ENCODE data around the gene EML1.

Gene EML1

DNA sequence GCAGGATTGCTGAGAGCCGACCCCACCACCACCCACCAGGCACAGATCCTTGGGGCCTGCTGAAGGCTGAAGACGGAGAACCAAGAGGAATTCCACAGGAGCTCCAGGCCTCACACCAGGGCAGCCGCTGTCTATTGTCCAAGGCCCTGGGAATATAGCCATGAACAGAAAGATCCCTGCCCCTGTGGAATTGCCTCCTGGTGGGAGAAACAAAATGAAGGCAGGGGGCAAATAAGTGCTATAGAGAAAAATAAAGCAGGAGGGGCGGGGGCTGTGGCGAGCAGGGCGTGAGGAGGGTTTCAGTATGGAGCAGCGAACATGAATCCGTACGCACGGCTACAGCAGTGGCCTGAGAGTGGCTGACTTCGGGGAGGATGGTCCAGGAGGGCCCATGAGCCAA, 96.1 kb downstream of the EML1 start:
- in situ Hi-C loops (cut with MboI; ENCODE audit: low sequenced_read_pairs), result no loop called here

DNA sequence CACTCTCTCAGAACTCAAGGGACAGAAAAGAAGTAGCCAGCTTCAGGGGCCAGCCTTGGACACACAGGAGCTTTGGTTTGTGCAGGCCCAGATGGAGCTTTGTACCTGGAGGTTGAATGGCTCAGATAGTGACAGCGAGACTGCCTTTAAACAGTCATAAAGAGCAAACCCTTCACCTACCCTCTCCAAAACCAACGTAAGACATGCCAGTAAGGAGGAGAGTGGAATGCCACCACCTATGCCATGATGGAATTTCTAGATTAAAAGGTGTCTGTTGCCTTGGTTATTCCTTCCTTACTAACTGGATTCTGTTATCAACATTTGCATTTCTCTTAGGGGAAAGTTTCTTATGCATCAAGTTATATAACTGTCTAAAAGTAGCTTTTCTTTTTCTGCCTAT, 98.1 kb downstream of the EML1 start:
- in situ Hi-C loops (cut with MboI; ENCODE audit: low sequenced_read_pairs), result no loop called here

DNA sequence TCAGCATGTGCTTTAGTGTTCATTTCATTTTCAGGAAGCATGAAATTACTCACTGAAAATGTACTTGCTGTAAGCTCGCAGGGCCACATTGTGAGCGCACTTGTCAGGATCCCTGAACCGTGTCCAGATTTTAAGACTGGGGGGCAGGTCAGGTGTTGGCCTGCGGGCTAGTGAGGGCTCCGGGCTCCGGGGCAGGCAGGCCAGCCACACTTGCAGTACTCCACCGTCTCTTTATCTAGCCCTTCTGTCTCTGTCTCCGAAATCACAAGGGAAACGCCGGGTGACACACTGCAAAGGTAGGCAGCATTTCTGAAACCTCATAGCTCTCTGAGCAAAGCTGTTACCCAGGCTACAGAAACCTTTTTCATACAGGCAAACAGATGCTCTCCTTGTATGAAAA, 98.7 kb downstream of the EML1 start:
- in situ Hi-C loops (cut with MboI; ENCODE audit: low sequenced_read_pairs), result no loop called here

DNA sequence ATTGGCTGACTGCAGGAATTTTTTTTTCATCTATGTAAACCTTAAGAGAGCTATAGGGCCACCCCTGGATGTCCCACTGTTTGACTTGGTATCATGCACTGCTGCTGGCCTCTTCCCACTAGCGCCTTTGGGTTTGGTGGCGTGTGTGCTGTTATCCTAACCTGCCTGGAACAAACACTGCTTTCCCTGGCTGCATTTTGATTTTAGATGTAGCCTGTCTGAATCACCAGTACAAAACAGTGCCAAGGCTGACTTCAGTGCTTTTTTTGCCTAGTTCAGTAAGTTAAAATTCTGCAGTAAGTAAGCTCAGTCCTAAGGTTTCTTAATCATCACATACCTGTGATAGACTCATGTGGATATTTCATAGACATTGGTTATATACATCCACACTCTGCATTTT, 99.2 kb downstream of the EML1 start:
- in situ Hi-C loops (cut with MboI; ENCODE audit: low sequenced_read_pairs), result no loop called here

DNA sequence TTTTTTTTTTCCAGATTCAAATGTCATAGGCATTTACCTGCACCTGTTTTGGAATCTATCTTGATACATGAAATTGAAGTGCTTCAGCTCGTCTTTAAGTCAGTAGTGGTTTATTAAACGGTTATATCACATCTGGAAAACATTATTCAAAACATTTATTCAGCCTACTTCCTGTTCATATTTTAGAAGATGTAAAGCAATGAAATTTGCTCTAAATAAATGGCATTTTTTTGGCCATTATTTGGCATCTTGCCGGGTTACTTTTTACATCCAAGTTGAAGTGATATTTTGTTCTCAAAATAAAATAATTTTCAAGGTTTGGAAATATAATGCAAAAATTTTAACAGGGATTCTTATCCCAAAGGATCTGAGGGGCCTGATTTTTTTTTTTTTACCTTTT, 103.1 kb downstream of the EML1 start:
- in situ Hi-C loops (cut with MboI; ENCODE audit: low sequenced_read_pairs), result no loop called here

DNA sequence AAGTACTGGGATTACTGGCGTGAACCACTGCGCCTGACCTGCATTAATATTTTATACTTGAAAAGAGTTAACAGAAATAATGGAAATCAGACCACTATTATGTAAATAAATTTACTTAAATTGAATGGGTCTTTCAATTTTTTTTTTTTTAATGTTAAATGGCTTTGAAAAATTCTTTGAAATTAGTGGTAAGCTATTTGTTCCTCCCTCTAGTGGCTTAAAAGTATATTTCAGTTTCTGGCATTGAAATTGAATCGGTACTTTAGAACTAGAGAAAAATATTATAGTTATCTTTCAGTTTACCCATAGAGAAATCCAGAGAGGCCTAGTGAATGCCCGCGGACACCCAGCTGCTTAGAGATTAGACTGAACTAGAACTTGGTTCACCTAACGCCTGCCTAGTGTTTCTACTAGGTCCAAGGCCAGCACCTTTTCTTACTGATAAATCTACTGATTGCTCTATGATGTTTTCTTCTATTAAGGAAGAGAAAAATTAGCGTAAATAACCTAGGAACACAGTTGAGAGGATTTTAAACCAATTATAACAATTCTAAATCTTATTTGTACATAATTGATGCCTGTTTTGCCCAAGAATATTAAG, 106.5 kb downstream of the EML1 start:
- in situ Hi-C loops (cut with MboI; ENCODE audit: low sequenced_read_pairs), result no loop called here

DNA sequence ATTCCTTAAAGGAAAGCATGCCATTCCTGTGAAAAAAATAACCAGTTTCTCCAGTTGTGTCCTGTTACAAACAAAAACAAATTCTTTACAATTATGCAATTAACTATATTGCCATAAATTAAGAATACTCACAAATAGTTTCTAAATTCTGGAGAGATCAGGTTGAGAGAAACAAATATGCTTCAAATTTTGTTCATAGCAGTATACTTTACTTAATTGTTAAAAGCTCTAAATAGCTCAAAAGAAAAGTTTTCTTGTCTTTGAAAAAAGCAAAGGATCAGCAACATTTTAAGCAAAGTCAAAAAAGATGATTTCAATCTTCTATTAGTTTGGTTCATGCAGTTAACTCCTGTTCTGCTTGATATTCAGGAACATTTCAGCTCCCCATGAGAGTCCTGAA, 109.7 kb downstream of the EML1 start:
- in situ Hi-C loops (cut with MboI; ENCODE audit: low sequenced_read_pairs), result no loop called here

DNA sequence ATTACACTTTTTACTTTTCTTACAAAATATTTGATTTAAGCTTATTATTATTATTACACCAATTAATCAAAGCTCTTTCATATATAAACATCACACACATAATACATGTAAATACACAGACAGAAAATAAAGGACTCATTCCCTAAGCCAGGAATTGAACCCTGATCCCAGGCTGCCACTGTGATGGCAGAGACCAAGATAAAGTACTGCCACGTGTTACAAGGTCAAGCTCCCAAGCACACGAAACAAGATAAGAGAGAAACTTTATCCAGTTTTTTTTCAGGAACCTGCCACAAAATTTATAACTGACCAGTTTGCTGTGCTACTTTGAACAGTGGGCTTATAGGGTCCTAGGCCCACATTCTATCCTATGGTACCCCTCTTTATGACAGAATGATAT, 111.3 kb downstream of the EML1 start:
- in situ Hi-C loops (cut with MboI; ENCODE audit: low sequenced_read_pairs), result no loop called here

DNA sequence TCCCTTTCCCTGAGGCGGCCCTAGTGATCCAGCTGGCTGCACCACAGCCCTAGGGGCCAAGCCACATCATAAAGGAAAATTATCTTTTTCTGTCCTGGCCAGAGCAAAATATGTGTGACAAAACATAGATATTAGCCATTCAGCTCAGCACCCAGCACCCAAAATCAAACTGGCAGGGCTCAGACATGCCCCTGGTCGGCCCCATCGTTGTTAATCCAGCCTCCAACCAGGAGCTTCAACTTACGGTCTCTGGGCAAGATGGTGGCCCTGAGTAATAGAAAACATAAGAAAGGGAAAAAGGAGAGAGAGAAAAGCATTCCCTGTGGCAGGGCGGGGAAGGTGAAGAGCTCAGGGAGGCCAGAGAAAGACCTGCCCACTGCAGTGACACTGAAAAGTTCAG, 111.9 kb downstream of the EML1 start:
- in situ Hi-C loops (cut with MboI; ENCODE audit: low sequenced_read_pairs), result no loop called here

DNA sequence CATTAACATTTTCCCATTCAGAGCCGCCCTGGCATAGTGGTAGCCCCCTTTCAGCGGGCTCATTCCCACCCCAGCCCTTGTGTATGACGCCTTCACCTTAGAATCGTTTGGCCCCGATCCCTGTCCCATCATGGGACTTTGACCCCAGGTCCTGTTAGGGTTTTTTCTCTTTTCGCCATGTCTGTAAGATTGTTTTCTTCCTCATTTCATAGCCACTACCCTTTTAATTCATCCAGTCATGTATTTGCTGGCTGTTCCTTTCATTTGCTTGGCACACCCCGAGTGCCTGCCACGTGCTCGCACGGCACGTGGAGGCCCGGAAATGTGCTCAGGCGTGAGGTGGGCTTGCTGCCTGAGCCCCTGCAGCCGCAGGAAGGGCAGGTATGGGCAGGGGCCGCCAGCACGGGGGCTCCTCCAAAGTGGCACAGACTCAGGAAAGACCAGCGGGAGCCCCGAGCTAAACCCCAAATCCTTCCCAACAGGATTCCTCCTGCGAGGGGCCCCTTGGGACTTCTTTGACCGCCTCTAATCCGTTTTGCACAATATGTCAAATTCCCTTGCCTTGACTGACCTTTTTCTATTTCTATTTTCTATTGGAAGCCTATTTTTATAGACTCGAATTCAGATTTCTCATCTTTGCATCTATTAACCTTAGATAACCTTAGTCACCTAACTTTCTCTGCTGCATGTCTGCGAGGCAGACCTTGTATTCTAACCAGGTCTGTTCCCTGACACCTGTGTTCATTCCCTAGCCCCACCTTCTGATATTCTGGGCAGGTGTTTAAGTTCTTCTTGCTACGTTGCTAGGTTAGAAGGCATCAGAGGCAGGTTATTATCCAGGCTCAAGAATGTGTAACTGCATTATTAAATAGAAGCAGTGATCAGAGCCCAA, 114.8 kb downstream of the EML1 start:
- in situ Hi-C loops (cut with MboI; ENCODE audit: low sequenced_read_pairs), result no loop called here

DNA sequence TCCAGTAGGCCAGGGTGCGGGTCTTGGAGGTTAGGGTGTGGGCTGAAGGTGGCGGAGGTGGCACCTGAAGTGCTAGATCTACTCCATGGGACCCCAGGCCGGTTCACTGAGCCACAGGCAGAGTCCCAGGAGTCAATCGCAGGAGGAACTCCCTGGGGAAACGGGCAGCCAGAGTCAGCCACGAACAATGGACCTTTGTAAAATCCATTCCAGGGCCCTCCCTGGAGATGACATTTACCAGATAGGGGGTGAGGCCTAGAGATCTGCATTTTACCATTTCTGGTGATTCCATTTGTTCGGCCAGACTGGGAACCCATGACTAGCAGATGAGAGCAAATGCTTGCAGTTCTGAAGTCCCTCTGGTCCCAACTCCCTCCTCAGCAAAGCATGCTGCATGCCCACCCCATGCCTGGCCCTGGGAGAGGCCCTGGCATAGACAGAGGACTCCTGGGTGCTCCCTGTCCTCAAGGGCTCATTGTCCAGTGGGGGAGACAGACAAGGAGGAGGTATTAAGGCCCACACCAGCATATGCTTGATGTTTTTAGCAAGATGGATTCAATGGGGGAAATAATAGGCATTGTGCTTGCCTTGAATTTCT, 115.5 kb downstream of the EML1 start:
- in situ Hi-C loops (cut with MboI; ENCODE audit: low sequenced_read_pairs), result no loop called here

DNA sequence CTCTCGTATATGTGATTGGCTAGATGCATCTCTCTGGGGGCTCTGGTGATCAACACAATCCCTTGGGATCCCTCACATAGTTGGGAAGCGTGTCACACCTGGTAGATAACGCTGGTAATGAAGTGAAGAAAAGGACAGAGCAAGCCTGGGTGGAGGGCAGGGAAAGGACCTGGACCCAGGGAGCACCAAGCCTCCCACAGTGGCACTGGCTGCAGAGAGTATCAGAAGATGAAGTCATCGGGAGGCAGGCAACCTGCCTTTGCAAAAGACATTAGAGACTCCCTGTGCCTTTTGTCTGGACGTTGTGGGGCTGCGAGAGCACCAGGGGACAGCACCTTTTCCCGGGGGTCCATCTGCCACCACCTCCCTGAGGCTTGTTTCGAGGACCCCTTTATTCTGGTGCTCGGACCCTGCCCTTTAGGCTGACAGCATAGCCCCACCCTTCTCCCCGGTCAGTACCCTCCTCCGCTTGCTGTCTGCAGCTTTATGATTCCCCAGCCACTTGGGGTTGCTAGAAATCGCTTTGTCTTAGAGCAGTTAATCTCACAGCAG, 116.4 kb downstream of the EML1 start:
- in situ Hi-C loops (cut with MboI; ENCODE audit: low sequenced_read_pairs), result no loop called here

DNA sequence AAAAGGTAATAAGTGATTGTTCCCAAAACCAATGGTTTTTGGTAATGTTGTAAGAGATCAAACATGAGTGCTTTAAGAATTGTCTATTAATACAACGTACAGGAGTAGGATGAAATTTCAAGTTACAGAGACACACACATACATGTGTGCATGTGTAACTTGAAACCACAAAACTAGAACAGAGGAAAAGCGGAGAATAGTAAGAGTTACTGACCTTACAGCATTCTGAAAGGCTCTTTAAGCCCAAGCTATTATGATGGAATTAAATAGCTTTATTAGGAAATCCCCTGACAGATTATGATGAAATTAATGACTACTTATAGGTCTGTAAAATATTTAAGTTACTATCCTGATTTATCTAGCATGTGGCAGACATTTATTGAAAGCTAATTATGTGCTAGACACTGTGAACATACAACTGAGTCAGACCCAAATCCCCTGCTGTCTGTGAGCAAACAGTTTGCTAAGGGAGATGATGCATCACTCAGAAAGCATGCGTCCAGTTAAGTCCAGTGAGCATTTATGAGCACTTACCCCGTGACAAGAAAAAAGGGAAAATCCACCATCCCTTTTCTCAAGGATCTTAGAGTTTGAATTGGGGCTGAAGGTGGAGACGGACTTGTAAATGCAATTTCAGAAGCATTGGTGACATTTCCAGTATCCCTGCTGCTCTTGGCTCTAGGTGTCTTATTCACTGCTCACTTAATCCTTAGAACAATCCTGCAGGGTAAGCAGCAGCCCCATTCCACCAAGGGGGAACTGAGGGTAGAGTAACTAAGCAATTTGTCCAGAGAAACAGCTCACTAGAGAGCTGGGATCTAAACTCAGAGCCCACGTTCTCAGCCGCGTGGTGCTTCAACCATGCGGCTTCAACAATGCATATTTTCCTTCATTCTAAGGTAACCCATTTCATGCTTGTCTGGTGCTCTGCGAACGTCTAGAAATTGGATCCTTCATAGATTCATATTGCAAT, 117.4 kb downstream of the EML1 start:
- in situ Hi-C loops (cut with MboI; ENCODE audit: low sequenced_read_pairs), result no loop called here

DNA sequence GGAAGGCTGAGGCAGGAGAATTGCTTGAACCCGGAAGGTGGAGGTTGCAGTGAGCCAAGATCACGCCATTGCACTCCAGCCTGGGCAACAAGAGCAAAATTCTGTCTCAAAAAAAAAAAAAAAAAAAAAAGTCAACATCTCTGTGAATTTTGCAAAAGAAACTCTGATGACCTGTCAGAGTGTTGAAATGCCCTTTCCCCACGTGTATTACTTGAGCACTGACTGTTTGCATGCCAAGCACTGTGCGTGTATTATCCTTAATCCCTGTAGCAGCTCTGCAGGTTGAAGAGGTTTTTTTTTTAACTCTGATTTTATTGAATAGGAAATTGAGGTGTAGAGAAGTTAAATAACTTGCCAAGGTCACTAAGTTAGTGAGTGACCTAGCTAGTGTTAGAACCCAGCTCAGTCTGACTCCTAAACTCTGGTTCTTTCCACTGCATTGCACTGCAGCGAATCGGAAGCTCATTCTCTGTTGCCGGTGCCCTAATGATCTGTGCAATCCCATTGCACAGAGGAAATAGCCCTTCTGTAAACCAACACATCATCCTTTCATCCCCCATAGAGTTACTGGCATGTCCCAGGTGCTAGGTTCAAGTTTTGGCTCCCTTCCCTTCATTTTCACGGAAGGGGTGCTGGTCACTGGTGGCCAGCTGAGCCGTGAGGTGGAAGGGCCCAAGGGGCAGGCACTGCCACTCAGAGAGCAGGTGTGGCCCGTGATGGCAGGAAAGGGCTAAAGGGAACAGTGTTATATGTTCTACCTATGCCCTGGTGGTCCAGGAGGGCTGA, 122.3 kb downstream of the EML1 start:
- in situ Hi-C loops (cut with MboI; ENCODE audit: low sequenced_read_pairs), result no loop called here

DNA sequence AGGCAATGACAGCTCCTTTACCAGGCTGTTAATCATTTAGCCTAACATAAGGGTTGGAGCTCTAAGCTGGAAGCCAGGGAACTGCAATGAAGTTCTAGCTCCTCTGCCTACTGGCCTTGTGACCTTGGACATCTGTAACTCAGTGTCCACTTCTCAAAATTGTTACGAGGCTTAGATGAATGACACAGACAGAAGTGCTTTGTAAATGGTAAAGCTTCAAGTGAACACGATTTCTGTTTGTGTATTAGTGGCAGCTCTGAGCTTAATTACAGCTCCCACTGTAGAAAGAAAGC, 122.8 kb downstream of the EML1 start:
- in situ Hi-C loops (cut with MboI; ENCODE audit: low sequenced_read_pairs), result no loop called here

DNA sequence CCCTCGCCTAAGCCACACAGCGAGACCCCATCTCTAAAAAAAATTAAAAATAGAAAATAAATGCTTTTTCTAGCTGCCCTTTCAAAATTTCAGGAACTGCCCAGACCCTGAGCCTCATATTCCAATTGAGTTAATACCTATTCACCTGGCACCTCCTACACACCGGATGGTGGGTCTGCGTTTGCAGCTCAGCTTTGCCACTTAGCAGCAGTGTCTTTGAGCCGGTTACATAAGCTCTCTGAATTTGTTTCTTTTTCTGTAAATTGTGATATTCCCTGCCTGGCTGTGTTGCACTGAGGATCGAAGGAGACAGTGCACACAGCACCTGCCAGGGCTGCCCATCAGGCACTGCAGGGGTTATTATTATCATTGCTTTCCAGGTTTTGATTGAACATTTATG, 125.6 kb downstream of the EML1 start:
- in situ Hi-C loops (cut with MboI; ENCODE audit: low sequenced_read_pairs), result no loop called here

DNA sequence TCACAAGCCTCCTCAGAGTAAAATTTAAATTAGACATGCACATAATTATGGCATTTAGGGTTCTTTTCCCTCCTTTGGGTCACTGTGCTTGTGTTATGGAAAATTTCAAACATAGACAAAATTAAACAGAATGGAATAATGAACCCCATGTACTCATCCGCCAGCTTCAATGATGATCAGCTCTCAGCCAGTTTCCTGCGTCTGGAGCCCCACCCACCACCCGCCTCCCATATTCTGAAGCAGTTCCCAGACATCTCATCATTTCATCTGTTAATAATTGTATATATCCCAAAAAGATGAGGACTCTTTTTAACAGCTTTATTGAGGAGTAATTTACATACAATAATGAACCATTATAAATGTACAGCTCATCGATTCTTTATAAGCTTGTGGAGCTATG, 128.2 kb downstream of the EML1 start:
- in situ Hi-C loops (cut with MboI; ENCODE audit: low sequenced_read_pairs), result no loop called here

DNA sequence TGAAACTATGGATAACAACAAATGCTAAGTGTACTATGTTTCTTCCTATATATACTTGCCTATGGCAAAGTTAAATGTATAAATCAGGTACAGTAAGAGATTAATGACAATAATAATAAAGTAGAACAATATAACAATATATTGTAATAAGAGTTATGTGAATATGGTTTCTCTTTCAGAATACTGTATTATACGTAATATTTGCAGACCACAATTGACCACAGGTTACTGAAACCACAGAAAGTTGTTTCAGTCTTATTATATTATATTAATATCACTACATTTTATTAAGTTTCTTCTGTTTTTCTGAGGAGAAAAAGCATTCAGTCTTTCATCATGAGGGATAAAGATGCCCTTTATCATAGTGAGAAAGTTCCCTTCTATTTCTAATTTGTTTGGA, 131.2 kb downstream of the EML1 start:
- in situ Hi-C loops (cut with MboI; ENCODE audit: low sequenced_read_pairs), result no loop called here

DNA sequence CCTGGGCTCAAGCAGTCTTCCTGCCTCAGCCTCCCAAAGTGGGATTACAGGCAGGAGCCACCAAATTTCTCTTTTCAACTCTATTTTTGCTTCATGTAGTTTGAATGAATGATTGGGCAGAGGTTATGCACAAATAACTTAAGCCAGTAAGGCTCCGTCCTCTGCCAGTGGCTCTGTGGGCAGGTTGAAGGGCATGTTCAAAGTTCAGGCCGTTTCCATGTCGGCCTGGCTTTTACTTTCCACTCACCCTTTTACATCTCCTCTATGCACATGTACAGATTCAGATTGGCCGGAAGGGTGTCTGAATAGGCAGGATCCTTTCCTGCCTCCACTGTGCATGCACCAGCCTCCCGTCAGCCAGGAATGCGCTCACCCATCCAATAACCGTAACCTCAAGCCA, 132.3 kb downstream of the EML1 start:
- in situ Hi-C loops (cut with MboI; ENCODE audit: low sequenced_read_pairs), result no loop called here

DNA sequence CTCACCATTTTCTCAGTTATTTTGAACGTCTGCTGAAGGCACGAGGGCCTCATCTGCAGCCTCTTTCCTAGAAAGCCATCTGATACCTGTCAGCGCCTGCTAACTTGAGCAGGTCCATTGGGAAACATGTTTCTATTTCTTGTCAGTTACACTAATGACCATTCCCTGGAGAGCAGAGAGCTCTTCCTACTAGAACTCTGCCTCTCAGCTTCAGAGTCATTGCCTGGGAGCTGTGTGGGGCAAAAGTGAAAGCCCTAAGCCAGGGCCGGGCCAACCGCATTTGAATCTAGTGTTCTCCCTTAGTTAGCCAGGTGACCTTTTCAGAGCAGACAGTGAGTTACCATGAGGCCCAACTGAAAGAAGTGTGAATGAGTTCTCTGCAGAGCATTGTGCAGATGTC, 135.8 kb downstream of the EML1 start:
- in situ Hi-C loops (cut with MboI; ENCODE audit: low sequenced_read_pairs), result no loop called here

All from HL-60/S4 (cell line).